ENCODE results near the gene PDSS2. TPM values are rescaled to one million over a fixed set of nuclear protein-coding genes. Genes with fewer than 3 reads are reported as not detected.
"Not testable (repeated sequence)": the region's sequence is repeated elsewhere in the genome, so short reads cannot be mapped to it uniquely, and the experiment has no call there.

Gene PDSS2
- total and polyA plus RNA-seq, 8 donors, result 2.7 to 10.1 (median 6.2) TPM

DNA sequence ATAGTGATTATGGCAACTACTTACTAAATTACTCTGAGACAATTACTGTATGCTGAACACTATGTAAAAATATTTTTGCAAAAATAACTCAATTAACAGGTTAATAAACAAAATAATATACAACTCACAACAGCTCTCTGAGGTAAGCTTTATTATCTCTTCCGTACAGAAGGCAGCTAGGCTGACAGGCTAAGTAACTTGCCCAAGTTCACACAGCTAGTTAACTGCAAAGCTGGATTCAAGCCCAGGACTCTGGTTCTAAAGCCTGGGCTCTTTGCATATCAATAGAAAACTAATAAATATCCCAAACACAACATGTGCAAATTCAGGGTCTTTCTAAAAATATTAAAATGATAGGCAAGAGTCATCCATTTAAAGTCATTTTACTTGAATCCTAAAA, 174.6 kb downstream of the PDSS2 start:
- H3K9me3 ChIP-seq, result no peaks in the 10 kb centered on the region
- no peak for FAIRE-seq
- no peaks in the 10 kb centered on the region for H3K36me3 ChIP-seq
- no peak for DNase-seq
- H3K4me1 ChIP-seq, result no peaks in the 10 kb centered on the region
- TF ChIP-seq, protein P1, sequence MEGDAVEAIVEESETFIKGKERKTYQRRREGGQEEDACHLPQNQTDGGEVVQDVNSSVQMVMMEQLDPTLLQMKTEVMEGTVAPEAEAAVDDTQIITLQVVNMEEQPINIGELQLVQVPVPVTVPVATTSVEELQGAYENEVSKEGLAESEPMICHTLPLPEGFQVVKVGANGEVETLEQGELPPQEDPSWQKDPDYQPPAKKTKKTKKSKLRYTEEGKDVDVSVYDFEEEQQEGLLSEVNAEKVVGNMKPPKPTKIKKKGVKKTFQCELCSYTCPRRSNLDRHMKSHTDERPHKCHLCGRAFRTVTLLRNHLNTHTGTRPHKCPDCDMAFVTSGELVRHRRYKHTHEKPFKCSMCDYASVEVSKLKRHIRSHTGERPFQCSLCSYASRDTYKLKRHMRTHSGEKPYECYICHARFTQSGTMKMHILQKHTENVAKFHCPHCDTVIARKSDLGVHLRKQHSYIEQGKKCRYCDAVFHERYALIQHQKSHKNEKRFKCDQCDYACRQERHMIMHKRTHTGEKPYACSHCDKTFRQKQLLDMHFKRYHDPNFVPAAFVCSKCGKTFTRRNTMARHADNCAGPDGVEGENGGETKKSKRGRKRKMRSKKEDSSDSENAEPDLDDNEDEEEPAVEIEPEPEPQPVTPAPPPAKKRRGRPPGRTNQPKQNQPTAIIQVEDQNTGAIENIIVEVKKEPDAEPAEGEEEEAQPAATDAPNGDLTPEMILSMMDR (IDR thresholded peaks at IDR 0.05), result no peak
- no peak overlapping the region for H3K27ac ChIP-seq
- WGBS, 2 donors, result 25 to 26% methylated on average over 1 of the region's 1 CpG
- no peak overlapping the region for H3K4me3 ChIP-seq
- no peaks in the 10 kb centered on the region for H3K27me3 ChIP-seq
- intact Hi-C loops (cut with DNase I), result no loop called here
- peak in 1 of 4 donors; percentile 52 for ATAC-seq

DNA sequence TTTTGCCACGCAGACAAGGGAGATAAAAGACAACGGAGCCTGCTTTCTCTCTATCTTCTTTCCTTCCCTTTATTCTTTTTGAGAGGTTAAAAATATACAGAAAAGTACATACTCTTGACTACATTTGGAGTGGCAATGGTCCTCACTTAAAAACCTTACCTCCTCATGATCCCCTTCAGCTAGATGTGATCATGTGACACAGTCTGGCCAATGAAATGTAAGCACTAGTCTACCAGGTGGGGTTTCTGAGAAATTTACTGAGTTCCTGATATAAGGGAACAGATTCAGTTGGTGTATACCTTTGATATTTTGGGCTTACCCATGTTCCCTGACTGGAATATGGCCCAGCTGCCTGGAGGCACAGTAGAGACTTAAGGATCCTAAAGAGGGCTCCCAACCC, 178.6 kb downstream of the PDSS2 start:
- DNase-seq, result no peak
- TF ChIP-seq, protein P1 (IDR thresholded peaks at IDR 0.05), result no peak
- Histone ChIP-seq H3K36me3 (no peaks in the 10 kb centered on the region), H3K4me3 (no peak overlapping the region), H3K9me3 (no peaks in the 10 kb centered on the region), H3K27ac (no peak overlapping the region), H3K4me1 (peaks cover 2 to 11% (median 6%) of the 10 kb centered on the region in 3 donors), H3K27me3 (no peaks in the 10 kb centered on the region)
- FAIRE-seq, result no peak
- intact Hi-C loops (cut with DNase I), result no loop called here
- ATAC-seq, result no peak
- 97 to 99% methylated on average over 2 of the region's 2 CpGs for WGBS, 2 donors

DNA sequence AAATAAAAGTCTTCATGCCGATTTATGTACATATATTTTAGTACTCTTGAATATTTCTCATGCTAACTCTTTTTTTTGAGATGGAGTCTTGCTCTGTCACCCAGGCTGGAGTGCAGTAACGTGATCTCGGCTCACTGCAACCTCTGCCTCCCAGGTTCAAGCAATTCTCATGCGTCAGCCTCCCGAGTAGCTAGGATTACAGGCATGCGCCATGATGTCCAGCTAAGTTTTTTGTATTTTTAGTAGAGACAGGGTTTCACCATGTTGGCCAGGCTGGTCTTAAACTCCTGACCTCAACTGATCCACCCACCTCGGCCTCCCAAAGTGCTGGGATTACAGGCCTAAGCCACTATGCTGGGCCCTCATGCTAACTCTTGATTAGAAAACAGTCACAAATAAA, 179.4 kb downstream of the PDSS2 start:
- H3K4me1 ChIP-seq, result peaks cover 2 to 11% (median 6%) of the 10 kb centered on the region in 3 donors
- H3K27me3 ChIP-seq, FAIRE-seq: not testable (repeated sequence)

DNA sequence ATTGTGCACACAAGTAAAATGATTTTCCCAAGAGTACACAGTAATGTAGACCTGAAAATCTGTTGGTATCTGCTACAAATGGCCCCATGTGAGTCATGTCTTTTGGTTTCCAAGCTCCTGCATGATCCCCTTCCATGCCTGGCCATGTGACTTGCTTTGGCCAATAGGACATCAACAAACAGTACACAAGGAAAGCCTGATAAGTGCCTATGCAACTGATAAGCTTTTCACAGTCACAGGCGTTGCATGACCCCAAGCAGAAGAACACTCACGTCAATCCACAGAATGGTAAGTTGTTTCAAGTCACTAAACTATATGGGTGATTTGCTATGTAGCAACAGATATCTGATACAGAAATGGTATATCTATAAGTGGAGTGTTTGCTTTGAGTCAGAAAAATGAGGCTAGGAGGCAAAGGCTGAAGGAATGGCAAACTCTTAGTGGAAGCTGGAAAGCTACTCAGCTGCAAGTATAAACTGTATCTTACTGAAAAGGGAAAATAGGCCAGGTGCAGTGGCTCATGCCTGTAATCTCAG, 184.0 kb downstream of the PDSS2 start:
- peak overlapping the region in 1 of 4 donors; percentile 5 for H3K27ac ChIP-seq
- ATAC-seq, result peak; percentile 87 to 97 (median 96)

More for the DNA sequence above, 179.4 kb downstream of the PDSS2 start:
- H3K4me3 ChIP-seq; H3K27ac ChIP-seq; DNase-seq; intact Hi-C loops (cut with DNase I); ATAC-seq; H3K36me3 ChIP-seq; H3K9me3 ChIP-seq: not testable (repeated sequence)
- WGBS, 2 donors, result 95 to 97% methylated on average over 7 of the region's 7 CpGs

DNA sequence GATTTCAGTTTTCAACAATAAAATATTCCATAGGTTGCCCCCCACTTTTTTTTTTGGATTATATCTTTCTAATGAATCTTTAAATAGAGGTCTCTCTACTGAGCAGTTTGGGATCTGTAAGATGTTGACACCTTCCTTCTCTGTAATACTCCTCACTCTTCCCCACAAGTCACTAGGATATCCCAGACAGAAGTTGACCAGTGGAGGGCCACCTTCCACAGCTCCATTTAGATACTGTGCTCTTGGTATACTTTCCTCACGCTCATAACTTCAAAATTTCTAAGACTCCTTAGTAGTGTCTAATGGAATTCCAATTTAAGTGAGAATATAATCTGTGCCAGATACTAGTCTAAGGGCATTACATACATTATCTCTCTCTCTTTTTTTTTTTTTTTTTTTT, 185.1 kb downstream of the PDSS2 start:
- FAIRE-seq (no peak), DNase-seq (no peak), ATAC-seq (no peak)
- Histone ChIP-seq H3K4me1 (peaks cover 0 to 16% (median 2%) of the 10 kb centered on the region in 3 donors), H3K36me3 (no peaks in the 10 kb centered on the region), H3K9me3 (no peaks in the 10 kb centered on the region), H3K4me3 (no peak overlapping the region), H3K27me3 (no peaks in the 10 kb centered on the region), H3K27ac (no peak overlapping the region)
- TF ChIP-seq, protein P1 (IDR thresholded peaks at IDR 0.05), result no peak
- intact Hi-C loops (cut with DNase I), result no loop called here
- WGBS, 2 donors, result 96 to 97% methylated on average over 1 of the region's 1 CpG

More for the DNA sequence above, 184.0 kb downstream of the PDSS2 start:
- Histone ChIP-seq H3K36me3 (no peaks in the 10 kb centered on the region), H3K4me1 (peaks cover 2 to 18% (median 6%) of the 10 kb centered on the region in 3 donors), H3K9me3 (no peaks in the 10 kb centered on the region), H3K4me3 (no peak overlapping the region), H3K27me3 (no peaks in the 10 kb centered on the region)
- DNase-seq, result peak in 4 of 6 donors; percentile 44 to 67 (median 54)
- TF ChIP-seq, protein P1 (IDR thresholded peaks at IDR 0.05), result no peak
- WGBS, 2 donors, result 43 to 47% methylated on average over 2 of the region's 2 CpGs
- intact Hi-C loops (cut with DNase I), result no loop called here
- FAIRE-seq, result no peak
